Caco-2 (cell line): ENCODE results near the gene DCTN3. TPM values are rescaled to one million over a fixed set of nuclear protein-coding genes. Genes with fewer than 3 reads are reported as not detected.

Experiments
- BruUV-seq: library from RNA; stranded (reverse); fragments of 400-500 nt; replicated peaks from 2 replicates; lab custom pipeline; 2021; lab: Mats Ljungman, UMichigan
- CTCF ChIA-PET: fragments of 300-600 bp; sonication (Branson Sonifier 250); formaldehyde crosslinking; loops from one replicate; lab custom pipeline; 2022; ENCODE audit warnings: antibody characterized with exemption; lab: Charles Lee
- POLR2A ChIA-PET: fragments of 300-600 bp; sonication (Branson Sonifier 250); formaldehyde crosslinking; loops from one replicate; lab custom pipeline; 2022; ENCODE audit warnings: antibody characterized with exemption; lab: Charles Lee
- DNase-seq, 2 experiments: peaks; one replicate each; pipeline versions ENCODE4 v3.0.0 to v3.0.0-alpha.2; 2020 to 2022
- H3K27me3 ChIP-seq: replicated peaks from 2 replicates; pipeline ENCODE4 v1.6.0; 2011; ENCODE audit warnings: low read length; ENCODE audit not compliant: control insufficient read depth, insufficient read depth
- H3K36me3 ChIP-seq: 2 replicates; pipeline ENCODE4 v1.5.1; 2011; ENCODE audit warnings: low read length; ENCODE audit not compliant: control insufficient read depth, insufficient read depth
- H3K4me1 ChIP-seq: fragments of 250-450 bp; sonication (Bioruptor Pico); 2 replicates; pipeline ENCODE4 v1.5.1; 2020; ENCODE audit warnings: mild to moderate bottlenecking
- H3K4me3 ChIP-seq: 2 replicates; pipeline ENCODE4 v1.5.1; 2011; ENCODE audit warnings: low read depth, mild to moderate bottlenecking, control low read depth, low read length
- H3K9me3 ChIP-seq: fragments of 250-450 bp; sonication (Bioruptor Pico); 2 replicates; pipeline ENCODE4 v1.5.1; 2020; ENCODE audit warnings: mild to moderate bottlenecking, moderate library complexity
- H3K27ac Mint-ChIP-seq: one replicate; pipeline ENCODE4 v1.8.0; 2022; ENCODE audit warnings: mixed read lengths; ENCODE audit not compliant: unreplicated experiment
- H3K27me3 Mint-ChIP-seq: one replicate; pipeline ENCODE4 v1.8.0; 2022; ENCODE audit warnings: mixed read lengths; ENCODE audit not compliant: insufficient read depth, unreplicated experiment
- H3K36me3 Mint-ChIP-seq: one replicate; pipeline ENCODE4 v1.8.0; 2022; ENCODE audit warnings: mild to moderate bottlenecking, mixed read lengths; ENCODE audit not compliant: insufficient read depth, unreplicated experiment
- H3K4me1 Mint-ChIP-seq: one replicate; pipeline ENCODE4 v1.8.0; 2022; ENCODE audit warnings: low read depth, mixed read lengths; ENCODE audit not compliant: unreplicated experiment
- H3K4me3 Mint-ChIP-seq: one replicate; pipeline ENCODE4 v1.8.0; 2022; ENCODE audit warnings: mild to moderate bottlenecking, moderate library complexity, mixed read lengths; ENCODE audit not compliant: unreplicated experiment
- H3K9me3 Mint-ChIP-seq: one replicate; pipeline ENCODE4 v1.8.0; 2022; ENCODE audit warnings: mixed read lengths; ENCODE audit not compliant: unreplicated experiment
- CTCF ChIP-seq, 2 experiments: fragments of 200-600 bp in 1 of 2; IDR thresholded peaks; 1 replicate in 1 of 2; 2 replicates in 1 of 2; pipeline versions ENCODE4 v1.5.1 to v1.8.0; 2011 to 2022; ENCODE audit warnings: antibody characterized with exemption in 1 of 2, control low read depth in 1 of 2, inconsistent platforms in 1 of 2, low read depth in 1 of 2, low read length in 1 of 2, mild to moderate bottlenecking in 1 of 2, moderate library complexity in 1 of 2; ENCODE audit not compliant: insufficient read depth in 1 of 2, severe bottlenecking in 1 of 2, unreplicated experiment in 1 of 2
- intact Hi-C: fragments of 100-400 bp; cut with micrococcal nuclease; formaldehyde crosslinking; loops from one replicate; pipeline ENCODE4 v1.10.0; 2022; ENCODE audit not compliant: unreplicated experiment
- total RNA-seq: library from RNA; stranded (reverse); gene quantifications from 2 replicates; pipeline ENCODE4 v1.2.3, GENCODE V29; 2022

Gene DCTN3
- total RNA-seq, 1 experiment from 2014 or later: 70.0 TPM

GRCh38 chr9:34656992-34657391 lies 36.7 kb upstream of the DCTN3 start:
- Mint-ChIP-seq H3K36me3 (peaks cover 7% of the 10 kb centered on the region), H3K4me3 (no peak overlapping the region), H3K27ac (no peak overlapping the region), H3K27me3 (no peaks in the 10 kb centered on the region), H3K9me3 (no peaks in the 10 kb centered on the region), H3K4me1 (peaks cover 14% of the 10 kb centered on the region)
- no peak for TF ChIP-seq CTCF (IDR thresholded peaks at IDR 0.05; ENCODE audit: insufficient read depth in 1 of 2, low read depth in 1 of 2, low read length in 1 of 2, severe bottlenecking in 1 of 2, unreplicated experiment in 1 of 2)
- ChIA-PET CTCF (no interaction called here), POLR2A (no interaction called here)
- intact Hi-C loops: loop anchor here (10.0 kb wide), 1 partner anchor 48 kb away; no protein-coding TSS in a partner anchor
- no peak overlapping the region for H3K4me3 ChIP-seq
- no peaks in the 10 kb centered on the region for H3K9me3 ChIP-seq
- DNase-seq: no peak
- no peaks in the 10 kb centered on the region for H3K36me3 ChIP-seq
- no peaks in the 10 kb centered on the region for H3K27me3 ChIP-seq
- BruUV-seq: no TSS peak
- peaks cover 15% of the 10 kb centered on the region for H3K4me1 ChIP-seq

DNA sequence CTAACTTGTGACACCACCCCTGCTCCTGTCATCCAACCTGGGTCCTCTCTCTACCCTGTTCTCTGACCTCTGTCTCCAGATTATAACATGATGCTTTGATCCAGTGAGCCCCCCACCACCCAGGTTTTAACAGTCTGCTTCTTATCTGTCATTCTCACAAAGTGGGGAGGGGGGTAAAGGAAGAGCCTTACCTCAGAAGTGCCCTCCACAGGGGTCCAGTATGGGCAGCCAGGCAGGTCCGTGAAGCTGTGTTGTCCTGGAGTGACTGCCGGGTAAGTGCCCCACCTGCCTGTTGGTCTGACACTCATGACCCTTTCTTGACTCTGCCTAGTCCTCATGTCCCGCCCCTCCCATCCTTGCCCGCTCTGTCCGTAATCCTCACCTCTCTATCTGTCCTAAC lies 35.1 kb upstream of the DCTN3 start:
- Mint-ChIP-seq H3K36me3 (peaks cover 13% of the 10 kb centered on the region), H3K9me3 (no peaks in the 10 kb centered on the region), H3K27me3 (no peaks in the 10 kb centered on the region), H3K27ac (no peak overlapping the region), H3K4me3 (no peak overlapping the region), H3K4me1 (peaks cover 20% of the 10 kb centered on the region)
- H3K27me3 ChIP-seq: no peaks in the 10 kb centered on the region
- CTCF ChIA-PET: interaction anchor here (1.0 kb wide), 1 partner anchor 9 kb away, joined by 3 read pairs; the partner anchor contains the start of gene GALT
- H3K4me1 ChIP-seq: peaks cover 23% of the 10 kb centered on the region
- intact Hi-C loops: loop anchor here (10.0 kb wide), 1 partner anchor 49 kb away; no protein-coding TSS in a partner anchor
- H3K36me3 ChIP-seq: no peaks in the 10 kb centered on the region
- POLR2A ChIA-PET: no interaction called here
- DNase-seq: no peak
- TF ChIP-seq CTCF (IDR thresholded peaks at IDR 0.05; ENCODE audit: insufficient read depth in 1 of 2, low read depth in 1 of 2, low read length in 1 of 2, severe bottlenecking in 1 of 2, unreplicated experiment in 1 of 2): no peak
- H3K9me3 ChIP-seq: no peaks in the 10 kb centered on the region
- no TSS peak for BruUV-seq
- no peak overlapping the region for H3K4me3 ChIP-seq

DNA sequence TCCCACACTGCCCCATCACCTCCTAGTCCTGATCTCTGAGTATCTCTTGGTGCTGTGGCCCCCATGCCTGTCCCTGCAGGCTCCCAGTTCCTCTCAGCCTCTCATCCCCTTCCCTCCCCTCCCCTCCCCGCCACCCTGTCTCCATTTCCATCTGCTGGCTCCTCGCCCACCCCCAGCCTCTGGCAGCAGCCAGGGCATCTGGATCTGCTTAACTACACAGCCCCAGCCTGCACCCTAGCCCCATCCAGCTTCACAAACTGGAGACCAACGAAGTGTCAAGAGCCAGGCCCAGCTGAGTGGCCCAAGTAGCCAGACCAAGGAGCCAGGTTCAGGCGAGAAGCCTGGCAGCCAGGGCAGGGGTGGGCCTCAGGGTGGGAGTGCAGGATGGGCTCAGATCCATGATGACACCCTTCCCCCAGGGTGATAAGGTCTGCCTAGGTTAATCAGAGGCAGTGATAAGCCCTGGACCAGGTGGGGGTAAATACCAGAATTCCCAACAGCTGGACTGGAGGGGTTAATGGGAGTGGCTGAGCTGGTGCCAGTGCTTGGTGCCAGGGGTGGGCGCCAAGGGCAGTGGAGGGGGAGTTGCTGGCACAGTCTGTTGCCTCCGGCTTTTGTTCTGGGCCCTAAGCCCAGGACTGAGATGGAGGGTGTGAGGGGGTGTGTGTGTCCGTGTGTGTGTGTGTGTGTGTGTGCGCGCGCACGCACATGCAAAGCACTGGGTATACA lies 34.2 kb upstream of the DCTN3 start:
- peaks cover 18% of the 10 kb centered on the region for H3K36me3 Mint-ChIP-seq
- ChIA-PET POLR2A (no interaction called here), CTCF (interaction anchor here (0.5 kb wide), 1 partner anchor 125 kb away, joined by 3 read pairs; no protein-coding TSS in a partner anchor)
- DNase-seq: no peak
- H3K4me3 Mint-ChIP-seq: no peak overlapping the region
- intact Hi-C loops: loop anchor here (10.0 kb wide), 1 partner anchor 50 kb away; no protein-coding TSS in a partner anchor
- Histone ChIP-seq H3K4me3 (no peak overlapping the region), H3K27me3 (no peaks in the 10 kb centered on the region), H3K4me1 (peaks cover 23% of the 10 kb centered on the region), H3K36me3 (no peaks in the 10 kb centered on the region), H3K9me3 (no peaks in the 10 kb centered on the region)
- no peaks in the 10 kb centered on the region for H3K9me3 Mint-ChIP-seq
- peaks cover 20% of the 10 kb centered on the region for H3K4me1 Mint-ChIP-seq
- no peak for TF ChIP-seq CTCF (IDR thresholded peaks at IDR 0.05; ENCODE audit: insufficient read depth in 1 of 2, low read depth in 1 of 2, low read length in 1 of 2, severe bottlenecking in 1 of 2, unreplicated experiment in 1 of 2)
- H3K27ac Mint-ChIP-seq: no peak overlapping the region
- BruUV-seq: no TSS peak
- H3K27me3 Mint-ChIP-seq: no peaks in the 10 kb centered on the region
